Pancreas (tissue), 10 donors: Measurements from ENCODE around the gene CEP41. TPM values are rescaled to one million over a fixed set of nuclear protein-coding genes. Genes with fewer than 3 reads are reported as not detected.
A peak's percentile ranks its signal among the peaks of the same experiment; 100 is the strongest.

Source experiments
- ATAC-seq, 4 donors: fragments of 200-7000 bp; cut with Tn5 transposase; one replicate each; pipeline versions ENCODE4 v1.8.0 to v1.9.1; 2020; ENCODE audit warnings: mild to moderate bottlenecking in 4 of 4, moderate library complexity in 4 of 4
- DNase-seq, 6 donors: peaks; one replicate each; pipeline ENCODE4 v3.0.0-alpha.2; 2020
- FAIRE-seq: peaks from 2 replicates; lab custom pipeline; 2012; peaks lifted over from hg19 to GRCh38; lab: Jason Lieb, UNC
- H3K27ac ChIP-seq, 4 donors: fragments of 200-600 bp; sonication (generic); 1 replicate in 3 of 4; 2 replicates in 1 of 4; pipeline versions ENCODE4 v1.5.0 to v1.8.0; 2020
- H3K27me3 ChIP-seq, 4 donors: fragments of 200-600 bp; one replicate each; pipeline ENCODE4 v1.8.0; 2021
- H3K36me3 ChIP-seq, 3 donors: fragments of 200-600 bp; sonication (generic) in 1 of 3; one replicate each; pipeline versions ENCODE4 v1.5.0 to v1.8.0; 2020 to 2021
- H3K4me1 ChIP-seq, 3 donors: fragments of 200-600 bp; one replicate each; pipeline ENCODE4 v1.8.0; 2021
- H3K4me3 ChIP-seq, 4 donors: fragments of 200-600 bp; sonication (generic) in 2 of 4; one replicate each; pipeline versions ENCODE4 v1.5.0 to v1.8.0; 2020 to 2021
- H3K9me3 ChIP-seq, 4 donors: fragments of 200-600 bp; one replicate each; pipeline ENCODE4 v1.8.0; 2021
- WGBS, 2 donors: extraction: QIAGEN DNeasy Blood & Tissue Kit; methylation state at CpG; one replicate each; pipeline ENCODE4 v1.1.7; 2013; 5-methylcytosine and 5-hydroxymethylcytosine counted together
- intact Hi-C, 3 donors: fragments of 100-400 bp; cut with DNase I; formaldehyde crosslinking; loops; one replicate each; pipeline versions ENCODE4 v1.11.1 to v1.14.2; 2022
- polyA plus RNA-seq, 2 donors: library from polyadenylated mRNA; stranded (reverse); fragments of 200-250 nt; gene quantifications; one replicate each; pipeline ENCODE4 v1.2.3, GENCODE V29; 2013
- total RNA-seq, 6 donors: library from RNA; stranded (reverse); fragmentation: NEBNext Ultra II Directional in 4 of 6; extraction: Animal tissue kit (Norgen Biotek cat#: 25700) in 4 of 6; gene quantifications; one replicate each; pipeline versions ENCODE4 v1.2.1 to v1.2.4, GENCODE V29; 2021 to 2023
- TF ChIP-seq, protein P1 (sequence below), 4 donors: fragments of 200-600 bp; sonication (generic) in 3 of 4; IDR thresholded peaks; one replicate each; pipeline versions ENCODE4 v1.5.0 to v1.8.0; 2021; ENCODE audit warnings: antibody characterized with exemption in 4 of 4
- donor health status: healthy with polysubstance abuse.
- donor health status: DM: no; HTN: no; CAD: no; lungs with moderate emphysema.
- donor health status: DM: no; HTN: no; CAD: no.
- donor health status: control.
- donor health status: control.
- donor health status: Bipolar disorder and iron deficiency.
- donor health status: DM: yes; HTN: yes; CAD: no.
- donor health status: DM: no; HTN: no; CAD: no.
- donor health status: DM: no; HTN: no; CAD: no.
- donor health status: DM: yes; HTN: yes; CAD: no.

Gene CEP41
- total and polyA plus RNA-seq, 8 donors = 1.8 to 10.3 (median 4.5) TPM

DNA sequence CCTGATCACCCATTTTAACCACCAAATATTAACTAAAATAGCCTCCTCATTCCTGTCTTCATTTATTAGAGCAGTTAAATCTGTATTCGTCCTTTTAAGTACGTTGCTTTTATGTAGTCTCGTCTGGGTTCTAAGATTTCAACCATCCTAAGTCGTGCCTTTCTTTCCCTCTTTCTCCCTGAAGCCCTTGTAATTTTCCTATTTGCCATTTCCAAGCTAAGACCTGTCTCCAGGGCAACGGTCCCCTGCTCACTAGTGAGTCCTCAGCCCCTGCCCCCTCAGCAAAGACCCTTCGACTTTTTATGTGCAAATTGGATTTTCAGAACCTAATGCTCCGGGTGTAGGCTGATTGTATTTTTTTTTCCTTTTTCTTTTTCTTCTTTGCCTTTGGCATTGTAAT is 35.0 kb upstream of the CEP41 start:
- no peak for ATAC-seq
- FAIRE-seq = no peak
- WGBS, 2 donors = 66 to 74% methylated on average over 7 of the region's 7 CpGs
- no peak for DNase-seq
- Histone ChIP-seq H3K27me3 (no peaks in the 10 kb centered on the region), H3K27ac (no peak overlapping the region), H3K4me3 (no peak overlapping the region), H3K4me1 (no peaks in the 10 kb centered on the region), H3K9me3 (no peaks in the 10 kb centered on the region), H3K36me3 (no peaks in the 10 kb centered on the region)
- TF ChIP-seq, protein P1, sequence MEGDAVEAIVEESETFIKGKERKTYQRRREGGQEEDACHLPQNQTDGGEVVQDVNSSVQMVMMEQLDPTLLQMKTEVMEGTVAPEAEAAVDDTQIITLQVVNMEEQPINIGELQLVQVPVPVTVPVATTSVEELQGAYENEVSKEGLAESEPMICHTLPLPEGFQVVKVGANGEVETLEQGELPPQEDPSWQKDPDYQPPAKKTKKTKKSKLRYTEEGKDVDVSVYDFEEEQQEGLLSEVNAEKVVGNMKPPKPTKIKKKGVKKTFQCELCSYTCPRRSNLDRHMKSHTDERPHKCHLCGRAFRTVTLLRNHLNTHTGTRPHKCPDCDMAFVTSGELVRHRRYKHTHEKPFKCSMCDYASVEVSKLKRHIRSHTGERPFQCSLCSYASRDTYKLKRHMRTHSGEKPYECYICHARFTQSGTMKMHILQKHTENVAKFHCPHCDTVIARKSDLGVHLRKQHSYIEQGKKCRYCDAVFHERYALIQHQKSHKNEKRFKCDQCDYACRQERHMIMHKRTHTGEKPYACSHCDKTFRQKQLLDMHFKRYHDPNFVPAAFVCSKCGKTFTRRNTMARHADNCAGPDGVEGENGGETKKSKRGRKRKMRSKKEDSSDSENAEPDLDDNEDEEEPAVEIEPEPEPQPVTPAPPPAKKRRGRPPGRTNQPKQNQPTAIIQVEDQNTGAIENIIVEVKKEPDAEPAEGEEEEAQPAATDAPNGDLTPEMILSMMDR (IDR thresholded peaks at IDR 0.05) = no peak
- intact Hi-C loops = no loop called here

DNA sequence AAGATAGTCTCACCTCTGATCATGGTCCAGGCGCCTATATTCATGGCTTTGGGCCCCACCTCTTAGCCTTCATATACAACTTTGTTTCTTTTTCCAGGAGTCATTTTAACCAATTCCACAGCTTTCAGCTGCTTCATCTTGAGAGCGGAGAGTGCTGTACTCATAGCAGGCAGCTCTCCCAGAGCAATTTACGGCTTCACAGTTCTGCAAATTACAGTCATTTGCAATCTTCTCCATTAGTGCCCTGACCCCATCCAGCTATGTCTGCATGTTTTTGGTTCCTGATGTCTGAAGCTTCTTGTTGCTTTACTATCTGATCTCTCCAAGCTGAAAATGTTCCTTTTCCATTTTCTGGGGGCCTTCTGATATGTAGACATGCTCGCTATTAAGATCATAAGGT is 33.1 kb upstream of the CEP41 start:
- intact Hi-C loops = no loop called here
- Histone ChIP-seq H3K9me3 (no peaks in the 10 kb centered on the region), H3K27ac (no peak overlapping the region), H3K4me3 (no peak overlapping the region), H3K27me3 (no peaks in the 10 kb centered on the region), H3K4me1 (no peaks in the 10 kb centered on the region), H3K36me3 (no peaks in the 10 kb centered on the region)
- no peak for FAIRE-seq
- DNase-seq = no peak
- 88 to 92% methylated on average over 4 of the region's 4 CpGs for WGBS, 2 donors
- ATAC-seq = peak in 1 of 4 donors; percentile 67
- TF ChIP-seq, protein P1 (IDR thresholded peaks at IDR 0.05) = no peak

DNA sequence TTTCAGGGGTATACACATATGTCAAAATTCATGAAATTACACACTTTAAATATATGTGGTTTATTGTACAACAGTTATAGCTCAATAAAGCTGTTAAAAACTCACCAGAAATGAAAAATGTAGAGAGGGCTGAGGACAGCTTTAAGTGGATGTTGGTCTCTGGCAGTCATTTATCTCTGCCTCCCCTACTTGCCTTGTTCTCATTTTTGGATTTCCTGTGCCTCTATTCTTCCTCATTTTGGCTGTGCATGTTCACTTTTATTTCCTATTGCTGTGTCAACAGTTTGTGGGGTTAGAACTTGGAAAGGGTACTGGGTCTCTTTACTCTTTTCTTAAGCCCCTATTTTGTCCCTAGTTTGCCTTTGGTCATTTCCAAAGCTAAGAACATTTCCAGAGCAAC is 32.5 kb upstream of the CEP41 start:
- H3K4me1 ChIP-seq = no peaks in the 10 kb centered on the region
- H3K27me3 ChIP-seq = no peaks in the 10 kb centered on the region
- H3K36me3 ChIP-seq = no peaks in the 10 kb centered on the region
- intact Hi-C loops = no loop called here
- ATAC-seq = peak in 2 of 4 donors; percentile 42 to 60
- no peak for FAIRE-seq
- no peak overlapping the region for H3K4me3 ChIP-seq
- H3K9me3 ChIP-seq = no peaks in the 10 kb centered on the region
- H3K27ac ChIP-seq = no peak overlapping the region
- TF ChIP-seq, protein P1 (IDR thresholded peaks at IDR 0.05) = no peak
- DNase-seq = no peak

DNA sequence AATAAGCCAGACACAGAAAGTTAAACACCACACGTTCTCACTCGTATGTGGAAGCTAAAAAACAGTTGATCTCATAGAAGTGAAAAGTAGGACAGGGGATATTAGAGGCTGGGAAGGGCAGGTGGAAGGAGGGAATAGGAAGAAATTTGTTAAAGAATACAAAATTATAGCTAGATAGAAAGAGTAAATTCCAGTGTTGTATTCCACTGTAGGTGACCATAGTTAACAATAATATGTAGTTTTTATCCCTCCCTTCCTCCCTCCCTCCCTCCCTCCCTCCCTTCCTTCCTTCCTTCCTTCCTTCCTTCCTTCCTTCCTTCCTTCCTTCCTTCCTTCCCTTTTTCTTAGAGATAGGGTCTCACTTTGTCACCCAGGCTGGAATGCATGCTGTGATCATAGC is 31.2 kb upstream of the CEP41 start:
- ATAC-seq (no peak), DNase-seq (no peak)
- 80 to 90% methylated on average over 2 of the region's 2 CpGs for WGBS, 2 donors

DNA sequence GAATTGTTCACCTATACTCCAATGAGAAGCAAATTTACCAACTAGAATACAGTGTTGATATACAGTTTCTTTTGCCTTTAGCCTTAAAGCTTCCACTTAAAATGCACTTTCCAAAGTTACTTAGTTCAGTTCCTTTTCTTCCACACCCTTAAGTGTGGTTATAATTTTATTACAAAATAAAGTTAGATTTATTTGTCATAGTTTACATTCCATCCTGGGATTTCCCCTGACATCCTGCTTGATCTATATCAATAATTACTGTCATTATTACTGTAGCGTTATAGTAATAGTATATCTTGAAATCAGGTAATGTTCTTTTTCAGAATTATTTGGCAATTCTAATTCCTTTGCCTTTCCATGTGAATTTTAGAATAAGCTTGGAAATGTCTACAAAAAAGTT is 27.8 kb upstream of the CEP41 start:
- intact Hi-C loops = no loop called here
- no peaks in the 10 kb centered on the region for H3K27me3 ChIP-seq
- no peaks in the 10 kb centered on the region for H3K36me3 ChIP-seq
- WGBS, 2 donors = 91 to 97% methylated on average over 1 of the region's 1 CpG
- FAIRE-seq (no peak), DNase-seq (no peak), ATAC-seq (no peak)
- H3K9me3 ChIP-seq = no peaks in the 10 kb centered on the region
- peaks cover 0 to 8% (median 7%) of the 10 kb centered on the region in 3 donors for H3K4me1 ChIP-seq
- H3K27ac ChIP-seq = no peak overlapping the region
- TF ChIP-seq, protein P1 (IDR thresholded peaks at IDR 0.05) = no peak
- H3K4me3 ChIP-seq = no peak overlapping the region

More for the DNA sequence above, 31.2 kb upstream of the CEP41 start:
- H3K9me3 ChIP-seq = no peaks in the 10 kb centered on the region
- TF ChIP-seq, protein P1 (IDR thresholded peaks at IDR 0.05) = no peak
- no peak overlapping the region for H3K4me3 ChIP-seq
- FAIRE-seq = no peak
- no peak overlapping the region for H3K27ac ChIP-seq
- intact Hi-C loops = no loop called here
- H3K27me3 ChIP-seq = no peaks in the 10 kb centered on the region
- no peaks in the 10 kb centered on the region for H3K36me3 ChIP-seq
- H3K4me1 ChIP-seq = no peaks in the 10 kb centered on the region
